ENCODE results near the gene PCNX3.

Gene PCNX3

GRCh38 chr11:65580031-65580692 lies 35.4 kb upstream of the PCNX3 start:
- in situ Hi-C loops (cut with MboI; ENCODE audit: low sequenced_read_pairs) = no loop called here

- in situ Hi-C loops (cut with MboI; ENCODE audit: low sequenced_read_pairs) = no loop called here
Measured at GRCh38 chr11:65580756-65581155, 34.8 kb upstream of the PCNX3 start.

- in situ Hi-C loops (cut with MboI; ENCODE audit: low sequenced_read_pairs) = no loop called here
Measured at GRCh38 chr11:65581928-65582327, 33.6 kb upstream of the PCNX3 start.

GRCh38 chr11:65583589-65583988 lies 32.0 kb upstream of the PCNX3 start:
- in situ Hi-C loops (cut with MboI; ENCODE audit: low sequenced_read_pairs) = no loop called here

GRCh38 chr11:65584106-65584505 lies 31.5 kb upstream of the PCNX3 start:
- in situ Hi-C loops (cut with MboI; ENCODE audit: low sequenced_read_pairs) = no loop called here

GRCh38 chr11:65584723-65585171 lies 30.8 kb upstream of the PCNX3 start:
- in situ Hi-C loops (cut with MboI; ENCODE audit: low sequenced_read_pairs) = no loop called here

- in situ Hi-C loops (cut with MboI; ENCODE audit: low sequenced_read_pairs) = no loop called here
Measured at GRCh38 chr11:65585396-65586246, 30.0 kb upstream of the PCNX3 start.

- in situ Hi-C loops (cut with MboI; ENCODE audit: low sequenced_read_pairs) = no loop called here
Measured at GRCh38 chr11:65586247-65586630, 29.3 kb upstream of the PCNX3 start.

- in situ Hi-C loops (cut with MboI; ENCODE audit: low sequenced_read_pairs) = no loop called here
Measured at GRCh38 chr11:65586676-65587075, 28.9 kb upstream of the PCNX3 start.

GRCh38 chr11:65588199-65589054 lies 27.1 kb upstream of the PCNX3 start:
- in situ Hi-C loops (cut with MboI; ENCODE audit: low sequenced_read_pairs) = no loop called here

GRCh38 chr11:65589444-65590239 lies 25.9 kb upstream of the PCNX3 start:
- in situ Hi-C loops (cut with MboI; ENCODE audit: low sequenced_read_pairs) = no loop called here

- in situ Hi-C loops (cut with MboI; ENCODE audit: low sequenced_read_pairs) = no loop called here
Measured at GRCh38 chr11:65590240-65590738, 25.3 kb upstream of the PCNX3 start.

- in situ Hi-C loops (cut with MboI; ENCODE audit: low sequenced_read_pairs) = no loop called here
Measured at GRCh38 chr11:65591939-65592857, 23.4 kb upstream of the PCNX3 start.

GRCh38 chr11:65592858-65593517 lies 22.6 kb upstream of the PCNX3 start:
- in situ Hi-C loops (cut with MboI; ENCODE audit: low sequenced_read_pairs) = no loop called here

GRCh38 chr11:65593518-65594414 lies 21.8 kb upstream of the PCNX3 start:
- in situ Hi-C loops (cut with MboI; ENCODE audit: low sequenced_read_pairs) = no loop called here

GRCh38 chr11:65595131-65595530 lies 20.4 kb upstream of the PCNX3 start:
- in situ Hi-C loops (cut with MboI; ENCODE audit: low sequenced_read_pairs) = no loop called here

GRCh38 chr11:65595543-65596281 lies 19.9 kb upstream of the PCNX3 start, which contains the start of gene KCNK7:
Gene KCNK7 (minus strand): TSS chr11:65595800. CDS start chr11:65595772, 28 bp downstream.
- in situ Hi-C loops (cut with MboI; ENCODE audit: low sequenced_read_pairs) = no loop called here

Measured in HL-60/S4 treated with phorbol 12-myristate 13-acetate at 8.2 ng/mL for 4 days and 3 days (cell line).